IPS-15b (cell line): ENCODE data around the gene NLK.
A peak's percentile ranks its signal among the peaks of the same experiment; 100 is the strongest.

Experiments used
- H3K27me3 ChIP-seq: one replicate; pipeline ENCODE4 v1.6.1; 2013; ENCODE audit warnings: low read length; ENCODE audit not compliant: control insufficient read depth, insufficient read depth
- H3K36me3 ChIP-seq: one replicate; pipeline ENCODE4 v1.6.1; 2013; ENCODE audit warnings: low read length; ENCODE audit not compliant: control insufficient read depth, insufficient read depth
- H3K4me1 ChIP-seq: one replicate; pipeline ENCODE4 v1.6.1; 2013; ENCODE audit warnings: mild to moderate bottlenecking, low read length; ENCODE audit not compliant: control insufficient read depth, insufficient read depth
- H3K4me3 ChIP-seq: one replicate; pipeline ENCODE4 v1.5.1; 2013; ENCODE audit warnings: low read depth, low read length
- H3K9ac ChIP-seq: one replicate; pipeline ENCODE4 v1.6.1; 2013; ENCODE audit warnings: low read depth, mild to moderate bottlenecking, low read length
- H3K9me3 ChIP-seq: one replicate; pipeline ENCODE4 v1.6.1; 2013; ENCODE audit warnings: mild to moderate bottlenecking, low read length; ENCODE audit not compliant: control insufficient read depth, insufficient read depth

The NLK gene

DNA sequence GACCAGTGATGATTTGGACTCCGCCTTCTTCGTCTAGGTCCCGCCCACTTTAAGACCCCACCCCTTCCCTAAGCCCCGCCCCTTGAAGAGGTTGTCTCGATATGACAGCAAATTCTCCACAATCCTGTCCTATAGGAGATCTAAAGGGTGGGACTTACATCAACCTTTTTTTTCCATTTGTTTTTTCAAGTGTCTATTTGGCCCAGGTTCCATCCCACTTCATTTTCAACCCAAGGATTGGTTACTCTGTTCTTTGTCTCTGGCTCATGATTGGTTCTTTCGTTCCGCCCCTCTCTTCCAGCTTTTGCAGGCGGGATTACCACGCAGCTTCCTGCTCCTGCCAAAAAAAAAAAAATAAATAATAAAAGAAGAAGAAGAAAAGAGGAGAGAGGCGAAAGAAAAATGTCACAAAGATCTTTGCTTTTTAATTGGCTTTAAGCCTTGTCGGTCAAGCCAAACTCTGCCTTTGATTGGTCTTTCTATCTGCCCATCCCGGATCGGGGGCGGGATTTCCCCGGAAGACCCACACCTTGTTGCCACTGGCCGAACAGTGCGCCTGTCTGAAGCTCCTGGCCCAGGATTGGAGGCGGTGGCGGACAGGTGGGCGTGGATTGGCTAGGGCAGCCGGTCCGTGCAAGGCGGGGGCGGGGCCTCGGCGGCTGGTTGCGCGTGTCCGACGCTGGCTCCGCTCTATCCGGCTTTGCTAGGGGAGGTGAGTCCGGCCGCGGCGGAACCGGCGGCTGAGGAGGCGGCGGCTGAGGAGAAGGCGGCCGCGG, 1.2 kb upstream of the NLK start:
- Histone ChIP-seq H3K4me3 (peak overlapping the region; percentile 73), H3K27me3 (no peaks in the 10 kb centered on the region), H3K9me3 (no peaks in the 10 kb centered on the region), H3K36me3 (no peaks in the 10 kb centered on the region), H3K4me1 (peaks cover 6% of the 10 kb centered on the region), H3K9ac (no peak overlapping the region)

DNA sequence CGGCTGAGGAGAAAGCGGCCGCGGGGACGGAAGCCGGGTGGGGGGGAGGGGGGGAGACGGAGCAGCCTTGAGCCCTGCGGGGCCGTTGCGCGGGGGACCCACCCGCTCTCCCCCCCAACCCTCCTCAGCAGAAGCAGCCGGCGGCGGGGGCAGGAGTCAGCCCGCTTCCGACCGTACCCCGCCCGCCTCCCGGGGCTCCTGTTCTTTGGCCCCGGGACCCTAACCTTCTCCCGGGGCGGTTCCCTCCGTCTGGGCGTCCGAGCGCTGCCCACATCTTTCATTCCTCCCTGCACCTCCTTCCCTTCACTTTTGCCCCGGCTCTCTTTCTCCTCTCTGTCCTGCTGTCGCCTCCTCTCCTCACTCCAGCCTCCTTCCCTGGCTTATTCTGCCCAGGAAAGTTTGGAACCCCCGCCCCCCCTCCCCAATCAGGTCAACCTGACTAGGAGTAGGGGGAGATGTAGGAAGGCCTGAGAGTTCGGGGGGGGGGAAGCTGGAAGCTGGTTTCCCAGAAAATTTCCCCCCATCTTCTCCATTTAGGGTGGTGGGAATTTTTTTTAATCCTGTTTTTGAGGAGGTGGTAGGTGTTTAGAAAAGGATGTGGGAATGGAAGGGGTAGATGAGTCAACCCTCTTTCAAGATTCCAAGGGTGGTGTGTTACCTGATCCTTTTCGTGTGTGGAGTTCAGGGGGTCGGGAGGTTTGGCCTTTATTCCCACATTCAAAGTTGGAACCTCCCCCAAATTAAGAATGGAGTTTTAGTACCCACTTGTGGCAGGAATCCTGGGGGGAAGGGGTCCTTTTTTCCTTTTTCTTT, 427 bp upstream of the NLK start:
- peak overlapping the region; percentile 51 for H3K9ac ChIP-seq
- H3K27me3 ChIP-seq: no peaks in the 10 kb centered on the region
- peak overlapping the region; percentile 73 for H3K4me3 ChIP-seq
- H3K9me3 ChIP-seq: no peaks in the 10 kb centered on the region
- no peaks in the 10 kb centered on the region for H3K36me3 ChIP-seq
- H3K4me1 ChIP-seq: peaks cover 7% of the 10 kb centered on the region

DNA sequence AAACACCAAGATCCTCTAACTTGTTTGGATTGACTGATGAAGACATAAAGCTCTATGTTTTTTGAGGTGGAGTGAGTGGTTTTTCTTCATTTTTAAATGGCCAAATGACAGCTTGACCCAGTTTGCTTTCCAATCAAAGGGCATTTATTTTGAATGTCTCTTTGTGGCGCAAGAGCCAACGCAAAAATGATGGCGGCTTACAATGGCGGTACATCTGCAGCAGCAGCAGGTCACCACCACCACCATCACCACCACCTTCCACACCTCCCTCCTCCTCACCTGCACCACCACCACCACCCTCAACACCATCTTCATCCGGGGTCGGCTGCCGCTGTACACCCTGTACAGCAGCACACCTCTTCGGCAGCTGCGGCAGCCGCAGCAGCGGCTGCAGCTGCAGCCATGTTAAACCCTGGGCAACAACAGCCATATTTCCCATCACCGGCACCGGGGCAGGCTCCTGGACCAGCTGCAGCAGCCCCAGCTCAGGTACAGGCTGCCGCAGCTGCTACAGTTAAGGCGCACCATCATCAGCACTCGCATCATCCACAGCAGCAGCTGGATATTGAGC, 329 bp downstream of the NLK start:
- Histone ChIP-seq H3K9me3 (no peaks in the 10 kb centered on the region), H3K36me3 (no peaks in the 10 kb centered on the region), H3K4me3 (peak overlapping the region; percentile 73), H3K27me3 (no peaks in the 10 kb centered on the region), H3K4me1 (peaks cover 14% of the 10 kb centered on the region), H3K9ac (no peak overlapping the region)

DNA sequence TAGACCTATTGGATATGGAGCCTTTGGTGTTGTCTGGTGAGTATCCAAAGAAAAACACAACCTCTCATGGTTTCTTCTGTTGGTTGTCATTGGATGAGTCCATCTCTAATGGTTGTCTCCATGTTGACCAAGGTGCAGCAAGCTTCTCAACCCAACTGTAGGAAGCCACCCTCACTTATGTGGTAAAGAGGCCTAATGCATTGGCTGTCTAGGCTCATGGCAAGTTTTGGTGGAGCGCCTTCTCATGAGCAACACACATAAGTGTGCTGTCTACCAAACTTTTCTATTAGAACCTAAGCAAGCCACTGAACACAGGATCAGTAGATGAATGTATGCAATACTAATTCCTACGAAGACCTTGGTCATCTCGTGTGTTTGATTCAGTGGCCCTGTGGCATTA, 819 bp downstream of the NLK start:
- Histone ChIP-seq H3K4me1 (peaks cover 16% of the 10 kb centered on the region), H3K9me3 (no peaks in the 10 kb centered on the region), H3K36me3 (no peaks in the 10 kb centered on the region), H3K9ac (no peak overlapping the region), H3K4me3 (peak overlapping the region; percentile 73), H3K27me3 (no peaks in the 10 kb centered on the region)

DNA sequence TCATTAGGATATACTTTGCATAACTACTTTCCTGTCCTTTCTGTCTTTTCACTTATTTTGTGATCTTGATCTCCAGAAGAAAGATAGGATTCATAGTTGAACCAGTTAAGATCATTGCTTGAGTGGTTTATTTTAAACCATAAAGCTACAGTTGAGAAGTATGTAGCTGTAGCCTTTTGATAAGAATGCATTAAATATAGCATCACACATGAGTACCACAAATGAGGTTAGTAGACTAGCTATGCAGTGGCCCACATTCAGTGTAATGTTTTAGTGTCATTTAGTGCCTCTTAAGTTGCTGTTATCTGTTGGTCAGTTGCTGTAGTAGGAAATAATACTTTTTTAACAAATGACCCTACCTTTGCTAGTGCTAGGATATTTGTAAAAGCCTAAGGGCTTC, 1.3 kb downstream of the NLK start:
- no peak overlapping the region for H3K9ac ChIP-seq
- peak overlapping the region; percentile 73 for H3K4me3 ChIP-seq

DNA sequence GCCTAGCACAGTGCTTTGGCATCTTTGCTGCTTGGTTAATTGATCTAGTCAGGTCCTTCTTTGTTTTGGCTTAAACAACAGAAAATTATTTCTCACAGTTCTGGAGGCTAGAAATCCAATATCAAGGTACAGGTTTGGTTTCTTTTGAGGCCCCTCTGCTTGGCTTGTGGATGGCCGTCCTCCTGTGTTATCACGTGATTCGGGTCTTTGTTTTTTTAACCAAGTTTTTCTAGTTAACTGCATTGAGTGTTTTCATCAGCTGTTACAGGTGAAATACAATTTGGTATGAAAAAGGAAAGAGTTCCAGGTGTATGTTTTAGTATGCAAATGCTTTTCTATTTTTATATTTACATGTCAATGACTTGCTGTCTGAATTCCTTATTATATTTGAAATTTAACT, 2.8 kb downstream of the NLK start:
- Histone ChIP-seq H3K9ac (no peak overlapping the region), H3K4me3 (peak overlapping the region; percentile 24), H3K9me3 (no peaks in the 10 kb centered on the region), H3K36me3 (no peaks in the 10 kb centered on the region), H3K4me1 (peaks cover 20% of the 10 kb centered on the region), H3K27me3 (no peaks in the 10 kb centered on the region)

More for the DNA sequence above, 1.3 kb downstream of the NLK start:
- no peaks in the 10 kb centered on the region for H3K9me3 ChIP-seq
- no peaks in the 10 kb centered on the region for H3K36me3 ChIP-seq
- peaks cover 16% of the 10 kb centered on the region for H3K4me1 ChIP-seq
- H3K27me3 ChIP-seq: no peaks in the 10 kb centered on the region

DNA sequence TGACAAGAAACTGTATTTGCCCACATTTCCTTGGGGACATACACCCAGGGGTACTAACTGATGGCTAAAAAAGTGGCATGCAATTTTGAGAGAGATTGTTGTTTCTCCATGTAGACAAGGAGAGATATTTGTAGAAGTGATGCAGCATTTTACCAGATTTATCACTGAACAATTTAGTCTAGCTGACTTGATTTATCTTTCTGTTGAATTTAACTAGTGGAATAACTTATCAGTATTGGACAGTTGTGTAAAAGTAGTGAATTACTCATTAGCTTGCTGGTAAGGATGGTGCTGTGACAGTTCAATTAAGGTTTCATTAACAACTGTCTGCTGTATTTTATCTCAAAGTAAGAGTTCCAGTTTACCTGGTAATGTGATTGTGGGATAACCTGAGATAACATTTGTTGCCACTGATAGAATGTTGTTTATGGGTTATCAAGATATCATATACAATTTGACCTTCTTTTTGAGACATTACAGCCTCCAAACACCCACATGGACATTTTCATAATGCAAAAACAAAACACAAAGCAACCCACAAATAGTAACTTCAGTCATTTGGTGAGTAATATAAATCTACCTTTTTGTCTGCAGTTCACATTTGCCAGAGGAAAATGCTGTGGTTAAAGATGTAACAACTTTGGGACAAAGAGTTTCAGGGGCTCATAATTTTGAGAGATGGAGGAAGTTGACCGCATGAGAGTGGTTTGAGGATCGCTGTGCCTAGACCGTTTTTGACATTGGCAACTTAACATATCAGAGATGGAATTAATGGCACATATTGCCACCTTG, 3.8 kb downstream of the NLK start:
- H3K4me1 ChIP-seq: peaks cover 20% of the 10 kb centered on the region

DNA sequence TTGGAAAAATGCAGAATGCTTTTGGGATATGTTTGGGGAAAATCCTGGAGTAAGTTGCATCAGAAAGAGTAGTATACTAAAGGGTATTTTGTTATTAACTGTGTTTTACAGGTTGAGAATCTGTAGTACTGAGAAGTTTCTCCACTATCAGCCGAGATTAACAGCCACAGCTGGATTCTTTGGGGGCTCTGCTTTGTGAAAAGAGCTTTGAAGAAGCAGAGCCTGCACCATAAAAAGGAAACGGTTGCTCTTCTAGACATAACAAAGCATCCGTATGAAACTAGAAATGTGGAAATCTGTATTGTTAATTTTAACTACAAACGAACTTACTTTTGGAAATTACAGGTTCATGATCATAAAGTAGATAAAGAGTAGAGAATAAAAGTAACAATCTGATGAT, 5.3 kb downstream of the NLK start:
- Histone ChIP-seq H3K9me3 (no peaks in the 10 kb centered on the region), H3K4me3 (no peak overlapping the region), H3K36me3 (no peaks in the 10 kb centered on the region), H3K9ac (no peak overlapping the region), H3K27me3 (no peaks in the 10 kb centered on the region), H3K4me1 (peaks cover 20% of the 10 kb centered on the region)

More for the DNA sequence above, 3.8 kb downstream of the NLK start:
- H3K9me3 ChIP-seq: no peaks in the 10 kb centered on the region
- no peaks in the 10 kb centered on the region for H3K27me3 ChIP-seq
- no peaks in the 10 kb centered on the region for H3K36me3 ChIP-seq
- no peak overlapping the region for H3K4me3 ChIP-seq
- no peak overlapping the region for H3K9ac ChIP-seq

DNA sequence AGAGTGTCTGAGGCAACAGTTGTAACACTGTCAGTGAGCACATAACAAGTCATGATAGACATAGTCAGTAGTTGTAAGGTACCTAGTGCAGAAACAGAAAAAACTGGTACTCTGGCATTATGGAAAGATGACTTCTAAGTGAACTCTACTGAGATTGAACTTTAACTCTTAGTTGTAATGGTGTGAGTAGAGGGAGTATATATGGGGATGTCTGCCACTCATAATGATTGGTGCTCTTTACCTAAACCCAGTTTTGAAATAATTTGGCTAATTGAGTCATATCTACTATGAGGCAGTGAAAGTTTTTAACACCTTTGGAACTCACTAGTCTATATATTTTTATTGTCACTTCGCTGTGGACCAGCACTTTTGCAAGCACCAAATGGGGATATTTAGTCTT, 6.6 kb downstream of the NLK start:
- H3K9me3 ChIP-seq: no peaks in the 10 kb centered on the region
- peaks cover 30% of the 10 kb centered on the region for H3K4me1 ChIP-seq
- H3K27me3 ChIP-seq: no peaks in the 10 kb centered on the region
- no peaks in the 10 kb centered on the region for H3K36me3 ChIP-seq
- no peak overlapping the region for H3K4me3 ChIP-seq
- H3K9ac ChIP-seq: no peak overlapping the region

DNA sequence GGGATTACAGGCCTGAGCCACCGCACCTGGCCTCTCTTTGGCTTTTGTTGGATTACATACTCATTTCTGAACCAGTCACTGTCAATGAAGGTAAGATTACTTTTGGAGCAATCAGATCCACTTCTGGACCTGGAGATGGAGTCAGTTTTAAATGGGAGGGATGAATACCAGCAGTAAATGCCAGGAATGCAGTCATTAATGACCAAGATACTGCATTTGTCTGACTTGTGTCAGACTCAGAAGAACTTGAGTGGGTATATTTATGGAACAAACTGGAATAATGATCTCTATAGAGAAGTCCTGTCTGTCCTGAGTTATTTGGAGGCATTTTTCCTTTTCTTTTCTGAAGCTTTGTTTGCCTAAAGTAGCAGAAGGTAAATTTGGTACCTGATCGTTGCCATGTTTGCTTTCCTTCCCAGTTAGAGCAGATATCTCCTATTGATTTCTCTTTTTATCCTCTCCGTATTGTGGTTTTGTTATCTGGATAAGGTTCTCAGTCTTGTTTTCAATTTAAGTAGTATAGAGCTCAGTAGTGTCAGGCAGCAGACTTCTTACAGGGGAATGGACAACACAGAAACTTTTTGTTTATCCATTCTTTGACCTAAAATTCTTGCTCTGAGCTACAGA, 10.7 kb downstream of the NLK start:
- Histone ChIP-seq H3K27me3 (no peaks in the 10 kb centered on the region), H3K4me1 (peaks cover 27% of the 10 kb centered on the region), H3K9ac (no peak overlapping the region), H3K36me3 (no peaks in the 10 kb centered on the region), H3K4me3 (no peak overlapping the region), H3K9me3 (no peaks in the 10 kb centered on the region)

DNA sequence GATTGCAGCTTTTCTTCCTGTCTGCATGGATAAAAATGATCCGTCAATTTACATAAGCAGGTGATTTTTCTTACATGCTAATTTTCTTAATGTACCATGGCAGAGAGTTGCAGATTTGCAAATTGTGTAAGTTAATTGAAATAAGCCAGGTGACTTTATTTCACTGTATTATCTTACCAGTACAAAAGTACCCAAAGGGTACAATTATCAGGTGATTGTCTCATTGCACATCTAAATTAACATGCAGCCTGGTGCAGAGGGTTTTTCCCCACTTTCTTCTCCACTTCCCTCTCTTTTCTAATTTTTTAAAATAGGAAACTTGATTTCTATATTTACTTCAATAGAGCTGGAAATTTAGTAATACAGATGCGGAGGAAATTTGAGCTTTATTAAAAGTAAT, 11.2 kb downstream of the NLK start:
- H3K4me1 ChIP-seq: peaks cover 27% of the 10 kb centered on the region
- H3K36me3 ChIP-seq: no peaks in the 10 kb centered on the region
- no peaks in the 10 kb centered on the region for H3K27me3 ChIP-seq
- no peak overlapping the region for H3K4me3 ChIP-seq
- no peaks in the 10 kb centered on the region for H3K9me3 ChIP-seq
- H3K9ac ChIP-seq: no peak overlapping the region
